ENCODE results near the gene ST8SIA2.
A peak's percentile ranks its signal among the peaks of the same experiment; 100 is the strongest.

The ST8SIA2 gene

GRCh38 chr15:92393071-92393979 is at the start of gene ST8SIA2:
Gene ST8SIA2 (plus strand): TSS chr15:92393881. CDS start chr15:92394065, 184 bp downstream.
- DNase-seq: peak; percentile 53

- DNase-seq: peak; percentile 67
Measured at GRCh38 chr15:92343924-92344643, 49.6 kb upstream of the ST8SIA2 start.

- DNase-seq: no peak
Measured at GRCh38 chr15:92346063-92346462, 47.6 kb upstream of the ST8SIA2 start.

- no peak for DNase-seq
Measured at GRCh38 chr15:92355307-92355706, 38.4 kb upstream of the ST8SIA2 start.

- DNase-seq: no peak
Measured at GRCh38 chr15:92361321-92362000, 32.2 kb upstream of the ST8SIA2 start.

GRCh38 chr15:92362001-92362350 is 31.7 kb upstream of the ST8SIA2 start:
- no peak for DNase-seq

- no peak for DNase-seq
Measured at GRCh38 chr15:92365084-92365483, 28.6 kb upstream of the ST8SIA2 start.

- no peak for DNase-seq
Measured at GRCh38 chr15:92365906-92366305, 27.8 kb upstream of the ST8SIA2 start.

GRCh38 chr15:92366381-92366780 is 27.3 kb upstream of the ST8SIA2 start:
- no peak for DNase-seq

GRCh38 chr15:92375057-92375456 is 18.6 kb upstream of the ST8SIA2 start:
- no peak for DNase-seq

- no peak for DNase-seq
Measured at GRCh38 chr15:92376109-92376508, 17.6 kb upstream of the ST8SIA2 start.

GRCh38 chr15:92377083-92377789 is 16.4 kb upstream of the ST8SIA2 start:
- peak; percentile 14 for DNase-seq

GRCh38 chr15:92383519-92384324 is 10.0 kb upstream of the ST8SIA2 start:
- DNase-seq: no peak

GRCh38 chr15:92384381-92384780 is 9.3 kb upstream of the ST8SIA2 start:
- DNase-seq: no peak

- no peak for DNase-seq
Measured at GRCh38 chr15:92385096-92385495, 8.6 kb upstream of the ST8SIA2 start.

GRCh38 chr15:92391640-92392039 is 2.0 kb upstream of the ST8SIA2 start:
- peak; percentile 7 for DNase-seq

GRCh38 chr15:92392462-92392861 is 1.2 kb upstream of the ST8SIA2 start:
- no peak for DNase-seq

GRCh38 chr15:92393980-92394308 is 263 bp downstream of the ST8SIA2 start:
- peak; percentile 28 for DNase-seq

GRCh38 chr15:92394309-92395097 is 822 bp downstream of the ST8SIA2 start:
- DNase-seq: peak; percentile 6

- no peak for DNase-seq
Measured at GRCh38 chr15:92395098-92395635, 1.5 kb downstream of the ST8SIA2 start.
